Motor neuron (in vitro differentiated cells): ENCODE data around the gene ZNF212. TPM values are rescaled to one million over a fixed set of nuclear protein-coding genes. Genes with fewer than 3 reads are reported as not detected.

ENCODE experiments used
- ATAC-seq, 8 experiments: fragments of 200-7000 bp; cut with Tn5 transposase; replicated peaks in 6 of 8; 2 replicates each; pipeline ENCODE4 v1.8.0; 2021; ENCODE audit warnings: mild to moderate bottlenecking in 8 of 8, moderate library complexity in 8 of 8
- H3K27ac ChIP-seq, 2 donors: fragments of 250-450 bp; sonication (Bioruptor Pico); 2 replicates each; pipeline ENCODE4 v1.9.0; 2021; ENCODE audit warnings: antibody characterized with exemption in 2 of 2, mild to moderate bottlenecking in 2 of 2, moderate library complexity in 1 of 2
- H3K4me1 ChIP-seq, 2 donors: fragments of 250-450 bp; sonication (Bioruptor Pico); replicated peaks in 1 of 2; 2 replicates each; pipeline ENCODE4 v1.6.1; 2021; ENCODE audit warnings: antibody characterized with exemption in 2 of 2, mild to moderate bottlenecking in 2 of 2, moderate library complexity in 1 of 2
- H3K4me3 ChIP-seq, 5 donors: fragments of 250-450 bp; sonication (Bioruptor Pico); 2 replicates each; pipeline ENCODE4 v1.9.0; 2021; ENCODE audit warnings: antibody characterized with exemption in 5 of 5, mild to moderate bottlenecking in 5 of 5, moderate library complexity in 4 of 5
- WGBS, 10 experiments: fragments of 450-650 bp; shearing (Covaris generic); methylation state at CpG; one replicate each; pipeline ENCODE4 v1.0.0; 2022; 5-methylcytosine and 5-hydroxymethylcytosine counted together
- in situ Hi-C, 9 experiments: fragments of 400-800 bp; cut with MboI; loops; one replicate each; pipeline ENCODE4 v1.15.0; 2021; ENCODE audit warnings: low sequenced_read_pairs in 9 of 9, low pct_unique_long_range_greater_than_20kb in 2 of 9; ENCODE audit not compliant: unreplicated experiment in 9 of 9
- total RNA-seq, 8 experiments: library from RNA; unstranded; fragments of 300-600 nt; gene quantifications; 2 replicates each; pipeline versions ENCODE4 v1.2.3 to v1.2.4, GENCODE V29; 2022

The ZNF212 gene
- total RNA-seq, 8 experiments from 2014 or later = 3.9 to 10.2 (median 6.5) TPM

DNA sequence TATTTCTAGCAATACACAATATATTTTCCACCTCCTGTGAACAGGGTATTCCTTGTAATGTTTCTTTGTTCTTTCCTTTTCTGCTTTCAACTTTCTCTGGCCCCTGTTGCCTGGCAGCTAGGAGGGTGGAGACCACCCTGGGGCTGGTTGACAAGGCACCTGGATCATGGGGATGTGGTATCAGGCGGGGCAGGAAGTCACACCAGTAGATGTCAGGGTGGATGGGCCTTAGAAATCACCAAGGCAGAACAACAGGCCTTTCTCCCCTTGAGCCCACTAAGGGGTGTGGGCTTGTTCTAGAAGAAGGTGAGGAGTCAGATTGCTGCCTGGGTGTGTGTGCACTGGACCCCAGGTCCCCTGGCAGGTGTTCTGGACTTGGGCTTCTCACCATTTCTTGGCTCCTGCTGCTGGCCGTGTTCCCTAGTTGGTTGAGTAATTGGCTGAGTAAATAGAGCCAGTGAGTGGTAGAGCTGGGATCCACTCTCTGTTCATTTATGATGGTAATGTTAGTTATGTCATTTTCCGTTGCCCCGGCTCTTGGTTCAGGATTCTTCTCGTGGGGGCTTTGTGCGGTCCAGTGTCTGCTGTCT is 47.5 kb downstream of the ZNF212 start:
- H3K27ac ChIP-seq = no peak overlapping the region
- H3K4me1 ChIP-seq = peaks cover 3 to 7% of the 10 kb centered on the region in 2 donors
- no peak for ATAC-seq
- 80 to 100% (median 100%) methylated on average over 1 to 5 of the region's 6 CpGs; no CpG with 5 or more reads in 5 of the 10 experiments for WGBS, 10 experiments
- H3K4me3 ChIP-seq = no peak overlapping the region
- in situ Hi-C loops = no loop called here

DNA sequence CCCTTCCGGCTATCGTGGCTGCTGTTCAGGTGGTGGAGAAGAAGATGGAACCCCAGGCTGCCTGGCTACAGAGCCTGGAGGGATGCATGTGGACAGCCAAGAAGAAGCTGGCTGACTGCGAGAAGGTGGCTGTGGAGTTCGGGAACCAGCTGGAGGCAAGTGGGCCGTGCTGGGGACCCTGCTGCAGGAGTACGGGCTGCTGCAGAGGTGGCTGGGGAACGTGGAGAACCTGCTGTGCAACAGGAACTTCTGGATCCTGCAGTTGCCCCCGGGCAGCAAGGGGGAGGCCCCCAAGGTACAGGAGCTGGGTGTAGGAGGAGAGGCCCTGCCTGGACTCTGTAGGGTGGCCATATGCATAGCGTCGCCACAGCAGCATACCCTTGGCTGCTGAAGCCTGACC is 48.2 kb downstream of the ZNF212 start:
- in situ Hi-C loops = no loop called here
- H3K4me1 ChIP-seq = peaks cover 3 to 7% of the 10 kb centered on the region in 2 donors
- no peak for ATAC-seq
- WGBS, 10 experiments = 76 to 96% (median 91%) methylated on average over 3 to 4 of the region's 10 CpGs; no CpG with 5 or more reads in 6 of the 10 experiments
- H3K4me3 ChIP-seq = no peak overlapping the region
- no peak overlapping the region for H3K27ac ChIP-seq

DNA sequence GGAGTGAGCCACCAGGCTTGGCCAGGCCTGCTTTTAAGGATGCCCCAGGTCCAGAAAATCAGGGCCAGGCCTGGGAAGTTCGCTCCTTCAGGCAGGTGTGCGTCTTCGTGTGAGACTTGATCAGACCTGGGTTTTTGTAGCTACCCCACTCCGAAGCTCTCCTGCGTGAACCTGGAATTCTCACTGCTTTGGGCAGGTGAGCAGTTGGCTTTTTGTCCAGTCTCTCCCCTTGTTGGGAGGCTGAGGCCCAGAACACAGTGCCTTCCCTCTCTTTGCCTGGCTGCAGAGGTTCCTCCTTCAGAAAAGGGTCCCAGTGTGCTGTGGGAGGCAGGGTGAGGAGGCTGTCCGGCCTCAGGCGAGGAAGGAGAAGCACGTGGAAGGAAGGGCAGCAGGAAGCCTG is 49.8 kb downstream of the ZNF212 start:
- Histone ChIP-seq H3K4me1 (peaks cover 3 to 7% of the 10 kb centered on the region in 2 donors), H3K4me3 (no peak overlapping the region), H3K27ac (no peak overlapping the region)
- no peak for ATAC-seq
- 80 to 93% methylated on average over 2 to 3 of the region's 8 CpGs; no CpG with 5 or more reads in 8 of the 10 experiments for WGBS, 10 experiments
- in situ Hi-C loops = no loop called here

DNA sequence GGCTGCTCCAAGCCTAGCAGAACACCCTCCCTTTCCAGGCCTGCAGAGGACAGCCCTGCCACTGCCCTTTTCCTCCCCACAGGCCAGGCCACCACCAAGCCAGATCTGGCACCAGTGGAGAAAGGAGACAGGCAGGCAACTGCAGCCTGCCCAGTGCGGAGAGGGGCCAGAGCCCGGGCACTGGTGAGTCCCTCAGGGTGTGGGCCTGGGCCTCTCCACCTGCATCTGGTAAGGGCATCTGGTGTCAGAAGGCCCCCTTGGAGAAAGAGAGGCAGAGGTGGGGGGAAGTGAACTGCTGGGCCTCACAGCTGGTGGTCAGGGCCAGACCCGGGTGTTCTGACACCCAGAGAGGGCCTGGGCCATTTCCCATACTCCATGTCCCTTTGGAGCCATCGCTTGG is 50.4 kb downstream of the ZNF212 start:
- WGBS, 10 experiments = 100% methylated on average over 1 of the region's 4 CpGs; no CpG with 5 or more reads in 8 of the 10 experiments
- Histone ChIP-seq H3K27ac (no peak overlapping the region), H3K4me1 (peaks cover 3 to 7% of the 10 kb centered on the region in 2 donors), H3K4me3 (no peak overlapping the region)
- ATAC-seq = no peak
- in situ Hi-C loops = no loop called here

DNA sequence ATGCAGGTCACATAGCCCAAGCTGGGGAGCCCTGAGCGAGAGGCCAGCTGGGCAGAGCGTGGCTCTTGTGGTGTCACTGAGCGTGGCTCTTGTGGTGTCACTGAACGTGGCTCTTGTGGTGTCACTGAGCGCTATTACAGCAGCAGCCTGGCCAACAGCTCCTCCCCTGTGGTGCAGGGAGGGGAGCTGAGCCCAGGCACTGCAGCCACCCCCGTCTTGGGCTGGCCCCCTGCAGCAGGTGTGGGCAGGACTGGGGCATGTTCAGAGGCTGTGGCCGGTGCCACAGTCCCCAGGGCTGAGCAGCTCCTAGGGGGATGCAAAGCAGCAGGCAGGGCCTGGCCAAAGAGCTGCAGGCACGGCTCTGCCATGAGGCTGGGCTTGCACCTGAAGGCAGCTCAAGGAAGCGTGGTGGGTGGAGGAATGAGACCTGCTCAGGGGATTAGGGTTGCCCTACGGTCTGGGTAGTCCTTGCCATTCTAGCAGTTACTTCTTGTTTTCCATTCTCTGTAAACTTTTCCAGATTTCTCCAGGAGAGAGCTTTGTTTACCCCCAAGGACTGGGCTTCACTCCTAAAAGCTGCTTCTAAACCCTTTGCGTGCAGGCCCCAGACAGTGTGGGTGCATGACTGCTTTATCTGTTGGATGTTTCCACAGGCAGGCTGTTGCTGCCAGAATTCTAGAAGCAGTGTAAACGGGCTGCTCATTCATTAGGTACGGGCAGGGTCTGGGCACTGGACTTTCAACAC is 51.8 kb downstream of the ZNF212 start:
- WGBS, 10 experiments = 43 to 80% (median 70%) methylated on average over 1 to 5 of the region's 13 CpGs; no CpG with 5 or more reads in 4 of the 10 experiments

DNA sequence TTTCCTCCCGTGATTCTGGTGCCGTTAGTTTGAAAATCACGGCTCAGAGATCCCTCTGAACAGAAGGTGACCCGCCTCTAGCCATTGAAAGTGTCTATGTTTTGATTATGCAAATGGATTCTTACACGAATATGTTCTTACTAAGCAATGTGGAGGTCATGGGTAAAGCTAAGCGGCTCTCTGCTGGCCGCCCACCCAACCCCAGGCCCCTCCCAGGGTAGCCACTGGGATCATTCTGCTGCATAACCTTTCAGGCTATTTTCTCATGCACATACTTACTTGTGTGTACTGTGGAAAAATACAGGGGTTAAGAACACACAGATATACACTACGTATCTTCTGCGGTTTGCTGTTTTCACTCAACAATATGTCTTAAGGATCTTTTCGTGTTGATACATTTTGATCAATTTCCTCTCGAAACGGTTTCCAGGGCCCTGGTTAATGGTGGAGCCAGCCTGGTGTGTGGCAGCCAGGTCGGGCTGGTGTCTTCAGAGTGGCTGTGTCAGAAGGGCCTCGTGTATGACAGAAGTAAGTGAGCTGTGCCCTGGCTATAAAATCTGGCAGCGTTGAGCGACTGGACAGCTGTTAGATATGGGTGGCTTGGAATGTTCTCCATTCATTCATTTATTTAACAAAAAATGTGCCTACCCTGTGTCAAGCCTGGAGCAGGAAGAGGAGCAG is 52.5 kb downstream of the ZNF212 start:
- Histone ChIP-seq H3K27ac (no peak overlapping the region), H3K4me3 (no peak overlapping the region), H3K4me1 (no peaks in the 10 kb centered on the region)
- ATAC-seq = peak in 3 of 8 experiments; percentile 68 to 89 (median 69)
- in situ Hi-C loops = no loop called here
- WGBS, 10 experiments = 56 to 94% (median 81%) methylated on average over 1 to 14 of the region's 16 CpGs

More for the DNA sequence above, 51.8 kb downstream of the ZNF212 start:
- H3K27ac ChIP-seq = no peak overlapping the region
- in situ Hi-C loops = no loop called here
- H3K4me1 ChIP-seq = peaks cover under 1 to 2% of the 10 kb centered on the region in 2 donors
- ATAC-seq = peak in 5 of 8 experiments; percentile 5 to 42 (median 9)
- no peak overlapping the region for H3K4me3 ChIP-seq

DNA sequence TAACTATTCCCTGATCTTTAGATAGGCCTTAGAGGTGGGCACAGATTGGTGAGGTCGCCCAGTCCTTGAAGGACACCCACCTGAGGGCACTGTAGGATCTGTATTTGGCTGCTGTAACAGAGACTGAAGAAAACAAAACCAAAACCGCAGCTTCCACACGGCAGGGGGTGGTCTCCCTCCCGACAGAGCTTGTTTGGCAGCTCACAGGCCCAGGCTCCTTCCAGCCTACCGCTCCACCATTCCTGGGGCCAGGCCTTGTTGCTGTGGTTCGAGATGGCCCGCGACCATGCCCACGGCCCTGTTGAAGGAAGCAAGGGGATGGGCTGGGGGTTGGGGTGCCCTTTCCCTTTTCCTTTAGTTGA is 53.0 kb downstream of the ZNF212 start:
- in situ Hi-C loops = no loop called here
- WGBS, 10 experiments = 67 to 100% (median 93%) methylated on average over 1 to 7 of the region's 9 CpGs; no CpG with 5 or more reads in 4 of the 10 experiments
- H3K4me3 ChIP-seq = no peak overlapping the region
- H3K4me1 ChIP-seq = no peaks in the 10 kb centered on the region
- no peak overlapping the region for H3K27ac ChIP-seq
- peak in 1 of 8 experiments; percentile 9 for ATAC-seq

DNA sequence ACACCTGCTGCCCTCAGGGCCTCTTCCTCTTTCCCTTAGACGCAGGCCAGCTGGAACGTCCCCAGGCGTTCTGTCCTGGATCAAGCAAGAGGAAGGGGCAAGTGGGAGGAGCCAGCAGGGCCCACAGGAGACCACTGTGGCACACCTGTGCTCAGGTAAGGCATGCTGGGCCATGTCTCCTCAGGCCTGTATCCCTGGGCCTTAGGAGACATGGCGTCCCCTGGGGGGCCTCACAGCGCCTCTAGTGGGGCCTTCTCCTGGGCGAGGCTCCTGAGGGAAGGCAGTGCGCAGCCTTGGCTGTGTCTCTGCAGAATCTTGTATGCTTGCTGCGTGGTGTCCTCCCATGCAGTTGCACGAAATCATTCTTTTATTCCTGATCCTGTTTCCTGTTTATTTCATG is 53.9 kb downstream of the ZNF212 start:
- 80 to 100% (median 95%) methylated on average over 1 to 4 of the region's 9 CpGs; no CpG with 5 or more reads in 6 of the 10 experiments for WGBS, 10 experiments
- Histone ChIP-seq H3K27ac (no peak overlapping the region), H3K4me1 (no peaks in the 10 kb centered on the region), H3K4me3 (no peak overlapping the region)
- ATAC-seq = no peak
- in situ Hi-C loops = no loop called here

DNA sequence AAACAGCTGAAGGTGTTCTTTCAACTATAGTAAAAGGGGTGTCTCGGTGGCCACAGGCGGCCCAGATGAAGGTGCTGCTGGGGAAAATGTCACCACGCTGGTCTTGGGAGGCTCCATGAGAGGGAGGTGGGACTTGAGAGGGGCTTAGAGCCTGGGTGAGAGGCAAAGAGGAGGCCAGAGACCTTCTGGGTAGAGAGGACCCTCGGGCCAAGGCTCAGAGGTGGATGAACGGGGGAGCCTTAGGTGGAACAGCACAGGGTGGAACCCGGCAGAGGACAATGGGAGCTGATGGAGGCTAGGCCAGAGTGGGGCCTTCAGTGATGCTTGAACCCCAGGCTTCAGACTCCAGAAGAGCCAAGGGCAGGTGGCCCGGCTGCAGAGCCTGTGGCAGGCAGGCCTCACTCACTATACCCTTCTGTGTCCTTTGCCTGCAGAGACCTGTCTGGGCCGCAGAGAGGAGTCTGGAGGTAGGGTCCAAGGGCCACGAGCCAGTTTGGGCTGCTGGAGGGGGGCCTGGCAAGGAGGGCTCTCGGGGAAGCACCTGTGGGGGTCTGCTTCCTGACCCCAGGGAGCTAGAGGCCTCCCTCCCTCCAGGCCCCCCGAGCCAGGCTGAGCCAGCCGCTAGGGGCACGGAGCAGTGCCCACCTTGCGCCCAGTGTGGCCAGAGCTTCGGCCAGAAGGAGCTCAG is 54.6 kb downstream of the ZNF212 start:
- H3K4me3 ChIP-seq = no peak overlapping the region
- H3K4me1 ChIP-seq = no peaks in the 10 kb centered on the region
- in situ Hi-C loops = no loop called here
- peak in 2 of 8 experiments; percentile 8 to 16 for ATAC-seq
- H3K27ac ChIP-seq = no peak overlapping the region
- 60 to 90% (median 77%) methylated on average over 1 to 3 of the region's 15 CpGs; no CpG with 5 or more reads in 3 of the 10 experiments for WGBS, 10 experiments

DNA sequence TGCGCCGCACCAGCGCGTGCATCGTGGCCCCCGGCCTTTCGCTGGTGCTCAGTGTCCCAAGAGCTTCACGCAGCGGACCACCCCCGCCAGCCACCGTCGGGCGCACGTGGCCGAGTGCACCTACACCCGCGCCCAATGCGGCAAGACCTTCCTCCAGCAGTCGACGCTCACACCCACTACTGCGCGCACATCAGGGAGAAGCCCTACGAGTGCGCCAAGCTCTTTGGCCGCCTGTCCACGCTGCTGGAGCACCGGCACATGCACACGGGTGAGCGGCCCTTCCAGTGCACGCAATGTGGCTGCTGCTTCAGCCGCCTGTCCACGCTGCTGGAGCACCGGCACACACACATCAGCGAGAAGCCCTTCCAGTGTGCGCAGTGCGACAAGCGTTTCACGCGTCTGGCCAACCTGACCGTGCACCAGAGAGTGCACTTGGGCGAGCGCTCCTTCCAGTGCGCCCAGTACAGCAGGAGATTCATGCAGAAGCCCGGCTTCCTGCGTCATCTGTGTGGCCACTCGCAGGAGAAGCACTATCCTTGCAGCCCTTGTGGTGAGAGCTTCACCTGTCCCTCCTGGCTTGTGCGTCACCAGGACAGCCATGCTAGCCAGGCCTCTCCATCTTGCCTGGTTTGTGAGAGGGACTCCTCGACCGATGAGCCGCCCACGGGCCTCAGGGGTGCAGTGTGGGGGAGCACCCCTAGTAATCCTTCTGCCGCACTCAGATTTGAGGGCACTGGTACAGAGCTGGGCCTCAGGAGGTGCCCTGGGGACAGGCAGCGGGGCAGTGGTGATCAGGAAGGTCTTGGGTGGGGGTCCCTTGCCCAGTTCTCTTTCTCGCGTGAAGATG is 55.4 kb downstream of the ZNF212 start:
- in situ Hi-C loops = no loop called here
- no peak for ATAC-seq
- Histone ChIP-seq H3K4me1 (no peaks in the 10 kb centered on the region), H3K27ac (no peak overlapping the region), H3K4me3 (no peak overlapping the region)
- WGBS, 10 experiments = 80 to 100% (median 91%) methylated on average over 2 to 20 of the region's 55 CpGs; no CpG with 5 or more reads in 5 of the 10 experiments

DNA sequence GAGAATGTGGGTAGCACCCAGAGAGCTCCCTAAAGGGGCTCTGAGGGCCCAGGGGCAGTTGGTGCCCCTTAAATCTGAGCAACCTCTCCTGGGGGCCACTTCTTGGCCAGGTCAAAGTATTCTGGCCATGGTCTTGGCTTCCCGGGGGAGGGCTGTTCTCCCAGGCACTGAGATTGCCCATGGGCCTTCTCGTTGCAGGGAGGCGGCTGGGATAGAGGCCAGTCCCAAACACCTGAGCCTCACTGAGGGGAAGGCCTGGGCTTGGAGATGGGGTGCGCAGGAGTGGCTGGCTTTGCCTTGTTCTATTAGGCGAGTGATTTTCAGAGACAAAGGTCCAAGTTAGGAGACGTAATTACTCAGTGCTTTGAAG is 56.0 kb downstream of the ZNF212 start:
- no peaks in the 10 kb centered on the region for H3K4me1 ChIP-seq
- no peak for ATAC-seq
- in situ Hi-C loops = no loop called here
- no peak overlapping the region for H3K4me3 ChIP-seq
- 40 to 100% (median 93%) methylated on average over 1 to 3 of the region's 6 CpGs; no CpG with 5 or more reads in 4 of the 10 experiments for WGBS, 10 experiments
- no peak overlapping the region for H3K27ac ChIP-seq

DNA sequence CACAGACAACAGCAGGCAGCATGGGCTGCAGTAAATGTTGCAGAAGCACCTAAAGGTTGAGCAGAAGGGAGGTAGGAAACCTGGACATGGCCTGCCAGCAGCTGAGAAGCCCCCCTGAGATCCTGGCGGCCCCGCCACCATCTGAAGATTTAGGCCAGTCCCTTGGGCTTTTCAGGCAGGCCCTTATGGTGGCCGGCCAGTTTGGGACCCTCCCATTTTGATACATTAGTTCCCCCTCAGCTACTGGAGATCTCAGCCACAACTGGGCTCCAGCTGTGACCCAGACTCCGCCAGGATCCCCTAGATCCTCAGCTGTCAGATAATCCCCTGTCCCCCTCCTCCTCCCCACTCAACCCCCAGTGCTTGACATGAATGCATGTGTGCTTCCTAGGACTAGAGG is 56.9 kb downstream of the ZNF212 start:
- in situ Hi-C loops = no loop called here
- Histone ChIP-seq H3K4me1 (no peaks in the 10 kb centered on the region), H3K4me3 (no peak overlapping the region), H3K27ac (no peak overlapping the region)
- 89% methylated on average over 3 of the region's 4 CpGs; no CpG with 5 or more reads in 9 of the 10 experiments for WGBS, 10 experiments
- no peak for ATAC-seq
